ENCODE measurements around the gene MCCD1.
"Not testable (repeated sequence)": the region's sequence is repeated elsewhere in the genome, so short reads cannot be mapped to it uniquely, and the experiment has no call there.

The MCCD1 gene

DNA sequence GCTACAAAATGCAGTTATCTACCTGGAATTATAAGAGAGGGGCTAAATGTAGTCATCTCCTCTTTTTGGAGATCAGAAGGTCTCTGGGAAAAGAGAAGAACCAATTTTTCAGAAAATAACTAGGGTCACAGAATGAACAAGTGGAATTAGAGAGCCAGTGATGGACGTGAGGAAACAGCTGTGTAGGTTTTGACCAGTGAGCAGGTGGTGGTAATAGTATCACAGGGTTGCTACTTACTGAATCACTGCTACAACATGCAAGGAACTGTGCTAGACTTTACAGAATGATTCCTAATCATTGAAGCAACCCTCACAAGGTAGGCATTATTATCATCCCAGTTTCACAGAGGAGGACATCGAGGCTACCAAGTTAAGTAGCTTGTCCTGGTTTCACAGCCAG lies 15.9 kb downstream of the MCCD1 start:
- no peak for DNase-seq

DNA sequence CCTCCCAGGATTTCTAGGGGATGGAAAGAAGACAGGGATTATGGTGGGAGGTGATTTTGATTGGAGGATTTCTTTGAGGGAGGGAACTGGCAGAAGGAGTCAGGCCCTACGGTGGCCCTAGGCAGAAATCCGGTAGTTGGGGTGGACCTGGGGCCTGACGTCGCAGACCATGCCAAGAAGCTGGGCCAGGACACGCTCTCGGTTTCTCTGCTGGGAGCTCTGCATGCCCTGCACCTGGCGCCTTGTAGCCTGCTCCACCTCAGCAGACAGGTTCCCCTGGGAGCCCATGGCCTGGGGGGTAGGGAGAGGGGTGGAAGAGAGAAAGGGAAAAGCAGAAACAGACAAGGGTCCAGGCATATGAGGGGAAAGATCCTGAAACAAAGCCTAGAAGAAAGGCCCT lies 16.5 kb downstream of the MCCD1 start:
- DNase-seq = no peak

DNA sequence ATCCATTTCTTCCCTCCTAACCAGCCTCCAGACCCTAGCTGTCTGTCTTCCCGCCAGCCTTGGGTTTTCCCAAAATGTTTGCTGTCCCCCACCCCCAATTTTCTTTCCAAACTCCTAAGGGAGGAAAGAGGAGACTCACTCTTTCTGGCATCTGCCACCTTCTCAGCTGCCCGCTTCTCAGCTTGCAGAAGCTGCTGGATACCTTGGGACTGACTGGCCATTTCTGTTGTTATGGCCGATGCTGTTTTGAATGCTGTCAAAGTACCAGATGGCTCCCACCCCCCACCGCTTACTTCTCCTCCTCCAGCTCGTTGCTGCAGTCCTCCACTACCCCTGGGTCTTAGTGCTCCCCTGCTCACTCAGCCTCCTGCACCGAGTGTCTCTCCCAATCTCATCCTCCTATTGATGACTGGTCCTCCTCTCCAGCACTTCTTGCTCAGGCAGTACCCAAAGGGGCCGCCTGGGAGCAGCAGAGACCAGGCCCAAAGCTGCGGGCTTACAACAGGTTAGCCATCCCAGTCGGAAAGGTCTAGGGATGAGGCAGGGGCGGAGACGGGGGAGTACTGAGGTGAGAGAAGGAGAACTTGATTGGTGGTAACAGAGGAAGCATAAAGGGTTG lies 17.7 kb downstream of the MCCD1 start, which contains the start of gene ATP6V1G2:
TSS of gene ATP6V1G2 (minus strand) at position 270 of the 619 bp plus-strand sequence. CDS start at position 221, 49 bp downstream.
- DNase-seq = peak; percentile 42

DNA sequence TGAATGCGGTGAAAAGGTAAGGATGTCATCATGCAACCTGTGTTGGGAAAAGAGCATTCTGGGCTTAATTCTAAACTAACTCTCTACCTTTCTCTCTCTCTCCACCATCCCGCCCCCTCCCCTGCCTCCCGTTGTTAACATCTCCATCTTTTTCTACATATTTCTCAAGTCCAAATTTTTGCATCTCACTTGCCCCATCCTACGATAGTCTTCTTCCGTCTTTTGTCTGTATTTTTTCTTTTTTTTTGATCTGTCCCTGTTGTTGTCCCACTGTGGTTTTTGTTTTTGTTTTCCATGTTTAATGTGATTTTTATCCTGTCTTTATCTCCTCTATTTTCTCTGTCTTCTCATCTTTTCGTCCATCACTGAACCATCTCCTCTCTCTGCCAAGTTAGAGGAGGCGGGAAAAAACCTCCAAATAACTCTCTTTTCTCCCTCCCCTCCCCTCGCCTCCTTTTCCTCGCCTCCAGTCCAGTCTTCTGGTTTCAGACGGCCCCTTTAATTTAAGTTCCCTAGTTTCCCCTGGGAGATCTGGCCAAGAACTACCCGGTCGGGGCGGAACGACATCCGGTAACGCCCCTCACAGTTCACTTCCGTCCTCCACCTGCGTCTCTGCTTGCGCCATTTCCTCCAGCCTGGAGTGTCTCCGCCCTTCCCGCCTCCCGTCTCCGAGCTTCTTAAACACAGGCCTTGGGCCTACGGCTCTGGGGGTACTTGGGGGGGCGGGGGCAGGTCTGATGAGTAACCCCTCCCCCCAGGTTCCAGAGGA lies 18.4 kb downstream of the MCCD1 start, which contains the start of gene NFKBIL1:
TSS of gene NFKBIL1 (plus strand) at position 651 of the 769 bp plus-strand sequence. CDS start at position 738, 87 bp downstream.
- peak; percentile 75 for DNase-seq

DNA sequence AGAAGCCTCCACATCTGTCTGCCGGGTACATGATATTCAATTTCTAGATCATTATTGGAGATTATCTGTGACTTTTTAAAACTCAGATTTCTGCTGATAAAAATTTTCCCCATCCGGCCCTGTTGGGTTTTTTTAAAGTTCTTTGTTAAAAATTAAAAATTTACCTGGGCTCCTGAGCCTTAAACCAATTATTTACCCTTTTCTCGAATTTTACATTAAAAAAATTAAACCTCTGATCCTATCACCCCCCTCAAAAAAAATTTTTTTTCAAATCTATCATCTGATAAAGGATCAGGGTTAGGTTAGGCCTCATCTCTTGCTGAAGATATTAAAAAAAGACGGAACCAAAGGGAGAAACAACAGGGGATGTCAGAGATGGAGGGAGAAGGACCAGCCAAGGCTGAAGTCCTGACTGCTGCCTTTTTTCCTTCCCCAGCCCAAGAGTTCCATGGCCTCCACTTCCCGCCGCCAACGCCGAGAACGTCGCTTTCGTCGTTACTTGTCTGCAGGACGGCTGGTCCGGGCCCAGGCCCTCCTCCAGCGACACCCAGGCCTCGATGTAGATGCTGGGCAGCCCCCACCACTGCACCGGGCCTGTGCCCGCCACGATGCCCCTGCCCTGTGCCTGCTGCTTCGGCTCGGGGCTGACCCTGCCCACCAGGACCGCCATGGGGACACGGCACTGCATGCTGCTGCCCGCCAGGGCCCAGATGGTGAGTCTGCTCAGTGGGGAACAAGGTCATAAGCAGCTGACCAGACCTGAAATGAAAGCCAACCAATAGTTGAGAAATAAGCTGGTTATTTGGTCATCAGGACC lies 19.2 kb downstream of the MCCD1 start:
- no peak for DNase-seq

DNA sequence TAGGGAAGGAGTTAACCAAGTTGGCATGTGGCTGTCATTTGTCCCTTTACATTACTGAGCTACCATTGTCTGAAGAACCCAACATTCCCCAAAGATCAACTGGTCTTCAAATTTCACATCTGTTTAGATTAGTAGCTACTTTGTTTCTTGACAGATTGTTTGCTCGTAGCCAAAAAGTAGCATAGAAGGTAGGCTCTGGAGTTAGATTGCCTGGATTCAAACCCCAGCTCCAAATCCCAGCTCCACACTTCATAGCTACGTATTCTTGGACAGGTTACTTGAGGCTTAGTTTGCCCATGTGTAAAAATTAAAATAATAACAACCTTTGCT lies 19.7 kb downstream of the MCCD1 start:
- DNase-seq = no peak

DNA sequence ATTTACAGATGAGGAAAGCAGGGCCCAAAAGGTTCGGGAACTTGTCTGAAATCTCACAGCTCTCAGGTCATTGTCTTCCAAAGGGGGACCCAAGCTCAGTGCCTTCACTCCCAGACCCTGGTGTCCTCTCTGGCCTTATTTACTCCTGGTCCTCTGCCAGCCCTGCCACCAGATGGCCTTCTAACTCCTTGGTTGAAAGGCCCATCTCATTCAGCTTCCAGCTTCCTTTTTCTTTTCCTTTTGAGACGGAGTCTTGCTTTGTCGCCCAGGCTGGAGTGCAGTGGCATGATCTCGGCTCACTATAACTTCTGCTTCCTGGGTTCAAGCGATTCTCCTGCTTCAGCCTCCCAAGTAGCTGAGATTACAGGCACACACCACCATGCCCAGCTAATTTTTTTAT lies 22.6 kb downstream of the MCCD1 start:
- DNase-seq = not testable (repeated sequence)

DNA sequence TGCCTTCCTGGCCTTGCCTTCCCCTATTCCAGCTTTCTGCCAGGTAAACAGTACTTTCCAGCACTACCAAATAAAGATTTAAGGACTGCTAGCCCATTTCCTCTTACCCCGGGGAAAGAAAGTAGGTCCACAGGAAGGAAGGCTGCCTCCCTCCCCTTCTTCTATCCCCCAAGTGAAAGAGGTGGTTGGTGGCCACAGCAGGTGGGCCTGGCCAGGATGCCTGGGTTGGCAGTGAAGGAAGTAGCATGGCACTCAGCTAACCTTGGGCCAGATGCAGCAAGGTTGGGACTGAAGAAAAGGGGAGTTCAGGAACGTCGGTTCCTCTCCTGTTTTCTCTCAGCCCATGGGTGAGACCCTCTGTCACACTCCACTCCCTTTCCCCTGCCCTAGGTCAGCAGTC lies 27.5 kb downstream of the MCCD1 start:
- DNase-seq = no peak

DNA sequence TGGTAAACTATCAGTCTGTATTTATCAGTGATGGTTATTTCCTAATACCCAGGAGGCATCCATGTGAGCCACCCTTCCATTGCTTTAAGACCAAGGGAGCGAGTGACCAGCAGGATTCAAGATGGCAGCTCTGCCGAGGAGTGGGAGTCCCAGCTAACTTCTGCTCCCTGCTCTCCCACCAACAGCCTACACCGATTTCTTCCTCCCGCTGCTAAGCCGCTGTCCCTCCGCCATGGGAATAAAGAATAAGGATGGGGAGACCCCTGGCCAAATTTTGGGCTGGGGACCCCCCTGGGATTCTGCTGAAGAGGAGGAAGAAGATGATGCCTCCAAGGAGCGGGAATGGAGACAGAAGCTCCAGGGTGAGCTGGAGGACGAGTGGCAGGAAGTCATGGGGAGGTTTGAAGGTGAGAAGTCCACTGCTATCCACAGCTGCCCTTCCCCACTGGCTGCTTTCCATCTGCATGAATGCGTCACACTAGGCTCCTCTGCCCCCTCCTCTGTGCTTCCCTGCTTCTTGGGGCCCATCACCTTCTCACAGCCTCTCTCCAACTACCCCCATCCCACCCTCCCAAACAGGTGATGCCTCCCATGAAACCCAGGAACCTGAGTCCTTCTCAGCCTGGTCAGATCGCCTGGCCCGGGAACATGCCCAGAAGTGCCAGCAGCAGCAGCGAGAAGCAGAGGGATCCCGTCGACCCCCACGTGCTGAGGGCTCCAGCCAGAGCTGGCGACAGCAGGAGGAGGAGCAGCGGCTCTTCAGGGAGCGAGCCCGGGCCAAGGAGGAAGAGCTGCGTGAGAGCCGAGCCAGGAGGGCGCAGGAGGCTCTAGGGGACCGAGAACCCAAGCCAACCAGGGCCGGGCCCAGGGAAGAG lies 28.9 kb downstream of the MCCD1 start:
- DNase-seq = no peak

DNA sequence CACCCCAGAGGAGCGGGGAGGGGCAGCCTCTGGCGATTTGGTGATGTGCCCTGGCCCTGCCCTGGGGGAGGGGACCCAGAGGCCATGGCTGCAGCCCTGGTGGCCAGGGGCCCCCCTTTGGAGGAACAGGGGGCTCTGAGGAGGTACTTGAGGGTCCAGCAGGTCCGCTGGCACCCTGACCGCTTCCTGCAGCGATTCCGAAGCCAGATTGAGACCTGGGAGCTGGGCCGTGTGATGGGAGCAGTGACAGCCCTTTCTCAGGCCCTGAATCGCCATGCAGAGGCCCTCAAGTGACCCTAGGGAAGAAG lies 29.5 kb downstream of the MCCD1 start:
- no peak for DNase-seq

DNA sequence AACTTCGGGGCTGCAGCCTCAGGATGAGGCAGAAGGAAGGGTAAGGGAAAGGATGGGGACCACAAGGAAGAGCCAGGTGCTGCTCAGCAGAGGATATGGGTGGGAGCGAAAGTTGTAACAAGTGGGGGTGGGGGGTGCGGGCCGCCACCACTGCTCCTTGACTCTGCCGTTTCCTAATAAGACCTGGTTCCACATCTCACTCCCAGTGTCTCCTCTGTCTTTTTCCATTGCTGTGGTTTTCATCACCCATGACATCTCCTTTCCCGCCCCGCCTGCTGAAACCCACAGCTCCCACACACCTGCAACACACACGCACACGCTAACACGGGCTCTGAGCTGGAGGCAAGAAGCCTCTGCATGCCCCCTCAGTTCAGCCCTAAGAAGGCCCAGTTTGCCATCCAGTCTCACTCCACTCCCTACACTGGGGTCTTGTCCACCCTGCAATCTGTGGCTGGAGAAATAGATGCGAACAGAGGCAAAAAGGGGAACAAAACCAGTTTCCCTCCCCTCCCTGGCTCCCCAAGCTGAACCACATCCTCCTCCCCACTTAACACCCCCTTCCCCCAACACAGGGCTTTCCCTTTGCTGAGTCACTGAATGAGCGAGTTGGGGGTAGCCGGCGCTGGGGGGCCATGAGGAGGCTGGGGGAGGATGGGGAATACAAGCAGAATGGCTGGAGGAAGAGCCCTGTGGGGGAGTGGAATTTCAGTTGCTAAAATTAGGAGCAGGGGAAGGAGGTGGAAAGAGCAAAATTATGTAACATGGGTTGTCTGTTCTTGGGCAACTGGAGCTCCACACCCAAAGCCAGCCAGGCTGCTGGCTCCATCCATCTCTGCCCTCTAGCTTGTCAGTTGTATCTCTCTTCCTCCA lies 30.1 kb downstream of the MCCD1 start:
- DNase-seq = no peak

DNA sequence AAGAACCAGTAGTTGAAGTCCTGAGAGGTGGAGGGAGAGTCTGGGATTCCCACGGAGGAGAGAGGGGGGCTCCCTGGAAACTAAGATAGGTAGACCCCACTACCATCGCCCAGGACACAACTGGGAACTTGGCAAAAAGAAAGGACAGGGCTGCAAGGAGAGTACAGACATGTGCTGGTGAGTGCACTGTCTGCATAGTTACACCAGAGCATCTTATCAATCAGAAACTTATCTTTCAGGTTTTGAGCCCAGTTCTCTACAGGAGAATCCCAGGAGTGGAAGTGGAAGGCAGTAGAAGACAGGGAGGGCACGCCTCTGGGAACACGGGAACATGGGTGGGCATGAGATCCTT lies 30.8 kb downstream of the MCCD1 start:
- no peak for DNase-seq

DNA sequence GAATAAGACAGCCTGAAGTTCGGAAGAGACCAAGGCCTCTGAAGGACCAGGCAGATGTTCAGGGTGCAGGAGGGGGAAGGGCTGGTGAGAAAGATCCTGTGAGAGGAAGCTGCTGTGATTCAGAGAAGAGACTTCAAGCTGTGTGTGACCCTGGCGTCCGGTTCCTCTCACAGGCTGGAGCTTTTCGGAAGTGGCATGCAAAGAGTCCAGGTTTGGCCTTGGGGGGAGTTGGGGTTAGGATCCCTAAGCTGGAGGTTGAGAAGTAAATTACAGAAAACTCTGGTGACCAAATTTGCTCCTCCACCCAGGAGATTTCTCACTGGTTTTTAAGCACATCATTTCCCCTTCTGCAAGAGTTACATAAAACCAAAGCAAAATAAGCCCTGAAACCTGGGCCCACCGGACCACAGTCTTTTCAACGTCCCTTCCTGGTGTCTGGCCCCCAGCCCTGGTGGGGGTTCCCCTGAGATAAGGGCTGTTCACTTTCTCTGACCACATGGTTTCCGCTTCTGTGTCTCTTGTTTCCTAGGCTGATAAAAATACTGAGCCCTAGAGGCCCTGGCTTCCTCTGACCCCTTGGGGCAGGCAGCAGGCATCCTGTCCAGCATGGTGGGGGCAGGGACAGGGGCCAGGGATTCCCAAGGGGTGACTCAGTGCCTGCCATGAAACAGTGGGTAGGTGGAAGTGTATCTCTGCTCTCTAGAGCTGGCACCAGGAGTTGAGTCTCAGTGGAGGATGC lies 31.4 kb downstream of the MCCD1 start:
- no peak for DNase-seq

DNA sequence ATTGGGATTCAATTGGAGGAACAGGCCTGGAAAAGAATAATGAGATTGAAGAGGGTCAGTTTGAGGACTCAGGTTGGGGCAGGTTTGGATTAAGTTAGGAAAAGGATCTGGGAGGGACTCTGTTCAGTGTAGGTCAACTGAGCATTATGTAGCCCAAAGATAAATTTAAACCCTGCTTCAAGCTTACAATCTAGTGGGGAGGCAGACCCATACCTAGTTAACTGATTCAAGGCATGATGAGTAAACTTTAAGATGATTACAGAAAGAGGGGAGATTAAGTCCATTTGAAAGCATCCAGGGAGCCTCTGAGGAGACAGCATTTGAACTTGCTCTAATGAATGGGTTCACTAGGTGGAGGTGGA lies 31.9 kb downstream of the MCCD1 start:
- DNase-seq = no peak

DNA sequence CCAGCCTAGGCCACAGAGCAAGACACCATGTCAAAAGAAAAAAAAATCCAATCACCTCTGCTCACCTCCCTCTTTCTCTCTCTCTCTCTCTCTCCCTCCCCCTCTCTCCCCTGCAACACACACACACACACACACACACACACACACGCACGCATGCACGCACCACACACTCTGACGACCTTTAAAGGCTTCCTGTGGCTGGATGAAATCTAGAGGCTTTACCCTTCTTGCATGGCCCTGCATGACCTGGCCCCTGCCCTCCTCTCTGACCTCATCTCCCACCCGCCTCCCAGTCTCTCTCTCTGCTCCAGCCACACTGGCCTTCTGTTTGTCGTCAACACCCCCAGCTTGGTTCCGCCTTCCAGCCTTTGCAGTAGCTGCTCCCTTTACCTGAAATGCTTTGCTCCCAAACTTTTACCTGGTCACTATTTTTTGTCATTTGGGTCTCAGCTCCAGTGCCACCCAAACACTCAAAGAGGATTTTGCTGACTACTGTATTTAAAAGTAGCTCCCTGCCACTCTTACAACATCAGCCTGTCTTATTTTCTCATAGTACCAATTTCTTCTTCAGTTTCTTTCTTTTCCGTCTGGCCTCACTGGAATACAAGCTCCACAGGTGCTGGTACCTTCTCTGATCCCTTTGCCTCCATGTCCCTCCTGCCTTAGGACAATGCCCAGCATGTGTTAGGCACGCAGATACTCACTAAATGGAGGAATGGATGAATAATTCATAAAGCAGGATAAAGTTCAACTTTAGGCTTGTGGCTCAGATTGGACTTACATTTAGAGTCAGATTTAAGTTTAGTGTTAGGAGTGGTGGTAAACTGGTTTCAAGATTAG lies 39.0 kb downstream of the MCCD1 start:
- DNase-seq = no peak

DNA sequence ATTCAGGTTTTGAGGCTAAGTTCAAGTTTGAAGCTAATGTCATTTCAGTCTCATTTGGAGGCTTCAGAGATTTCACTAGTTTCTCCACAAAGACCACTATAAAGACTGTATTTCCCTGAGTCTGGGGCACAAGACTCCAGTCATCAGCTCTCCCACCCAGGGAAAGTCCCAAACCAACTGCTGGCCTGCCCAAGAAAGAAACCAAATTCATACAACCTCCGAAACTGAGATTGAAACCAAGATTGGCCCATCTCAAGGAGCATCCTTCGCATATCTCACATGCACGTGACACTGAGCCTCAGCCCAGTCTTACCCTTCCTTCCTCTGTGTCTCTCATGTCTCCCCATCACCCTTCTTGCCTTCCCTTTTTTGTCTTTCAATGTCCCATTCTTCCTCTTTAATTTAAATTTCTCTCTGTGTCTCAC lies 39.8 kb downstream of the MCCD1 start:
- DNase-seq = no peak

DNA sequence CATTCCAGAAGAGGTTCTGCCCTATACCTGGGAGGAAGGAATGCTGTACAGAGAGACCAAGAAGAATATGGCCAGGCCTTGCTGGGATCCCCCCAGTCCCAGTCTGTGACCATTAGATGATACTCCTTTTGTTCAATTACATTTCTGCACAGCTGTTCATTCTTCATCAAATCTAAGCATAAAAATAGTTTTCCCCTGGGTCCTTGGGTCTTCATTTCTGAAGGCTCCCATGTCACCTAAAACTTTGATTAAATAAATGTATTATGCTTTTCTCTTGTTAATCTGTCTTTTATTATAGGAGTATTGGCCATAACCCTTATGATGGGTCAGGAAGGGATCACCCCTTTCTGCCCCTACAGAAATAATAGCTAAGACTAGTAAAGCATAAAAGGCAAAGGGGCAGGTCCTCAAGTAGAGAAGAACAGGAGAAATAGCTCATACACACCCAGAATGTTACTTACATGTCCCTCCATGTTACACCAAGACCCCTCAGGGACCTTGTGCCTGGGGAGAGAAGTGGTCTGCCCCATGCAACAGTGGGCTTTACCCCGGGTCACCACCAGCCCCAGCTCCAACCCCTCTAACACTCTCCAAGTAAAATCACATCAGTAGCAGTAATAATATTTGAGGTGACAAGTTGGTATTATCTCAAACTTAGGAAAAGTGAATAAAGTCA lies 41.2 kb downstream of the MCCD1 start:
- DNase-seq = no peak

DNA sequence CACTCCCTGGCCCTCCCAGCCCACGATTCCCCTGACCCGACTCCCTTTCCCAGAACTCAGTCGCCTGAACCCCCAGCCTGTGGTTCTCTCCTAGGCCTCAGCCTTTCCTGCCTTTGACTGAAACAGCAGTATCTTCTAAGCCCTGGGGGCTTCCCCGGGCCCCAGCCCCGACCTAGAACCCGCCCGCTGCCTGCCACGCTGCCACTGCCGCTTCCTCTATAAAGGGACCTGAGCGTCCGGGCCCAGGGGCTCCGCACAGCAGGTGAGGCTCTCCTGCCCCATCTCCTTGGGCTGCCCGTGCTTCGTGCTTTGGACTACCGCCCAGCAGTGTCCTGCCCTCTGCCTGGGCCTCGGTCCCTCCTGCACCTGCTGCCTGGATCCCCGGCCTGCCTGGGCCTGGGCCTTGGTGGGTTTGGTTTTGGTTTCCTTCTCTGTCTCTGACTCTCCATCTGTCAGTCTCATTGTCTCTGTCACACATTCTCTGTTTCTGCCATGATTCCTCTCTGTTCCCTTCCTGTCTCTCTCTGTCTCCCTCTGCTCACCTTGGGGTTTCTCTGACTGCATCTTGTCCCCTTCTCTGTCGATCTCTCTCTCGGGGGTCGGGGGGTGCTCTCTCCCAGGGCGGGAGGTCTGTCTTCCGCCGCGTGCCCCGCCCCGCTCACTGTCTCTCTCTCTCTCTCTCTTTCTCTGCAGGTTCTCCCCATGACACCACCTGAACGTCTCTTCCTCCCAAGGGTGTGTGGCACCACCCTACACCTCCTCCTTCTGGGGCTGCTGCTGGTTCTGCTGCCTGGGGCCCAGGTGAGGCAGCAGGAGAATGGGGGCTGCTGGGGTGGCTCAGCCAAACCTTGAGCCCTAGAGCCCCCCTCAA lies 43.5 kb downstream of the MCCD1 start, which contains the start of gene LTA:
TSS of gene LTA (plus strand) at position 249 of the 871 bp plus-strand sequence. CDS start at position 703, 454 bp downstream.
- DNase-seq = no peak
